Left renal pelvis (tissue), 4 donors: Measurements from ENCODE around the gene IGFN1. TPM values are rescaled to one million over a fixed set of nuclear protein-coding genes. Genes with fewer than 3 reads are reported as not detected.

Experiments used
- DNase-seq, 4 donors: peaks; one replicate each; pipeline ENCODE4 v3.0.0-alpha.2; 2013; ENCODE audit warnings: low read depth in 4 of 4, low spot score in 3 of 4
- polyA plus RNA-seq, 4 donors: library from polyadenylated mRNA; unstranded; fragments of 120-200 nt; gene quantifications; one replicate each; pipeline ENCODE4 v1.2.1, GENCODE V29; 2013; ENCODE audit not compliant: insufficient read length in 4 of 4

Gene IGFN1
- polyA plus RNA-seq, 4 donors, result 0.46 to 10.6 (median 1.2) TPM

DNA sequence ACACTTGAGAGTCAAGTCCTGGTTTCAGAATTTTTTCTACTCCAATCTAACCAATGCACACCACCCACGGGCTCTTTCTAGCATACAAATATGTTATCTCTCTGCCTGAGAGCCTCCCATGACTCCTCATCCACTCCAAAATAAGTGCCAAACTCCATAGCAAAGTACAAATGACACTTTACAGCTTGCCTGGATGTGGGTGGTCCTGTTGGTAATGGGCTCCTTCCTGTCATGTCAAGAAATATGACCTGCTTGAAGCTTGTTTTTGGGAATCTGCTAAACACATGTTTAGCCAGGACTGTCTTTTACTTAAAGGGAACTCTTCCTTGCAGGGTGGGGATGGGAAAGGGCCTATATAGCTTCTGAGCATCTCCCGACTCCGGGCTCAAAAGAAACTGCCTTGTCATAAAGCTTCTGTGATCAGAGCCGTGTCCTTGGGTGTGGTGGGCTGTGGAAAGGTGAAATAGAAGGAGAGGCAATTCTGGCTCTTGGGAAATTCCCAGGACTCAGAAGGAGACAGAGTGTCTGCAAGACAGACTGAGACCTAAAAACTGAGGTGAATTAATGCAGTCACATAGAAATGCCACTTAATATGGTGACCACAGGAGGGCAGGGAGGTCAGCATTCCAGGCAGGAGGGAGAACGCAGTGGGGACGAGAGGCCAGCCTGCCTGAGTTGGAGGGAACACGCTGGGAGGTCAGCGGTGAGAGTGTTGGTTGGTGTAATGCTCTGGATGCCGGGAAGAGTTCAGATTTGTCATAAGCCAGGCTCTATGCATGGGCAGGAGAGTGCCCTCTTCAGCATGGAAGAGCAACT lies 6.1 kb upstream of the IGFN1 start:
- DNase-seq, result peak in 1 of 4 donors; percentile 32

DNA sequence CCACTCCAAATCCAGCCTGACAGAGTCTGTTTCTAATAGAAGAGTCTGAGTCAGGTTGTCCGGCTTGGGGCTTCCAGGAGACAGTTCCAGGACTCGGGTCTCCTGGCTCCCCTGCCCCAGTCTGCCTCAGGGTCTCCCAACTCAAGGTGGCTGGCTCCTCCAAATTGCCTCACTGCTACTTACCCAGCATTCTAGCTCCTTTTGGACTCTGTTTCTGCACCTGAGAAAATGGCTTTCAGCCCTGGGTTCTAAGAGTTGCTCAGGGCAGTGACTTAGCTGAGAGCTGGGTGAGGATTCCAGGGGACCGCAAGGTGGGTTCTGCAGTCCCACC lies 5.5 kb upstream of the IGFN1 start:
- no peak for DNase-seq

DNA sequence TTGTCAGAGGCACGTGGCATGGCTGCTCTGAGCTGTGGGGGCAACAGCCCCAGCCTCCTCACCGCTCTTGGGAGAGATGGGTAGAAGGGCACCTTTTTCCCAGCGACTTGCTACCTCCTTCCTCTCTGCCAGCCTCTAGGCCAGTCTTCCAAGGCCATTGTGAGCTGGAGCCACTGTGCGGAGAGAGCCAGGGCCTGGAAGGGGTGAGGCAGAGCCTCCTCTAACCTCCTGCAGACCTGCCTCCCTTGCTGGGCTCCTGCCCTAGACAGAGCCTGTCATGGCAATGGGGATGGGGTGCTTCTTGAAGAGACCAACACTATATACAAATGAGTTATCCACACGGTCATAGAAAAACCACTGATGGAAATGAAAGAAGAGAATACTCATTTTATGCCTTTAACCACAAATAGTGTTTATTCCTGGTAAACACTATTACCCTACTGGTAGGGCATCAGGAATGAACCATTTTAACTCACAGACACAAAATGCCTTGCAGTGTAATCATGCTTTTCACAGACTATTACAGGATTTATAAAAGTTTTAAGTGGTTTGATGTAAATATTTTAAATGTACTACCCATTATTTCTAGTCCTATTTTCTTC lies 5.0 kb upstream of the IGFN1 start:
- DNase-seq, result no peak

DNA sequence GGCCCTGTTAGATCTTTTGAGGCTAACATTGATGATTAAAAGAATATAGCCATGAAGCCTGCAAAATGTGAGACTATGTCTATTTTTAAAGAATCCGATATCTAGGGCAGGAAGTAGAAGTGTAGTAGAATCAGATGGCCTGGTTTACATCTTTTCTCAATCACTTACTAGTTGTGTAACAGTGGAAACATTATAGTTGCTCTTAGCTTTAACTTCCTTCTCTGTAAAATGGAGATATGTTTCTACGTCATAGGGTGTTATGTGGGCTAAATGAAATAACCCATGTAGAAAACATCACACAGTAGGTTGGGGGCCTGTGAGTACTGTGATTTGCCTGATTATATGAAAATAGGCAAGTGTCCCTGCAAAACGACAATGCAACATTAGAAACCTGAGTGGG lies 4.4 kb upstream of the IGFN1 start:
- DNase-seq, result no peak

DNA sequence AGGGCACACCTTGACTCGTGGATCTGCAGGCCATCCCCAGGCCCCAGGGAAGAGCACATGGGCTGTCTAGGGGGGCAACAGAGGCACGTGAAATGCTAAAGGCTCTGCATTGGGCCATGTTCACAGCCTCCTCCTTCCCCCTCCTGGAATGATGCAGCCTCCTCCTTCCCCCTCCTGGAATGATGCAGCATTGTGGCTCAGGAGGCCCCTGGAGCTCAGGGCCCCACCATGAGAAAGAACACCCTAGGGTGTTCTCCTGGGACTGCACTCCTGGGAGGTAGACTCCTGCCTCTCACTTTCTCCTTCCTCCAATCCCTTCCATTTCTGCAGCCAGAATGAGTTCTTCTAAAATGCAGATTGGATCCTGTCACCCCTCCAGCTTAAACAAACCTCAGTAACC lies 1.5 kb upstream of the IGFN1 start:
- DNase-seq, result no peak

DNA sequence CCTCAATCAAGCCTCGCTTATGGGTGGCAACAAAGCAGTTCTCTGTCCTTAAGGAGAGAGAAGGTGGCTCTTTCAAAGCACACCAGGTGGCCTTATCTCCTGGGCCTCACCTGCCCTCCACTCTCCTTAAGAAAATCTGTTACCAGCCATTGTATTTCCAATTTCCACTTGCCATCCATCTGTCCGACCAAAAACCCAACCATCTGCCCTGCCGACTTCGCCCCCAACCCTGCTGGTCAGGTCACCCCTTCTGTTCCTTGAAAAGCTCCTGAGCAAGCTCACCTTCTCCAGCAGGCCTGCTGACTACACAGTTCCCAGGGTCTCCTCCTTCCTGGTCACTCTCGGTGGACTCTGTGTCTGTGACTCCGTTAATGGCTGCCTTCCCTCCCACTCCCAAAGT lies 619 bp upstream of the IGFN1 start:
- no peak for DNase-seq

DNA sequence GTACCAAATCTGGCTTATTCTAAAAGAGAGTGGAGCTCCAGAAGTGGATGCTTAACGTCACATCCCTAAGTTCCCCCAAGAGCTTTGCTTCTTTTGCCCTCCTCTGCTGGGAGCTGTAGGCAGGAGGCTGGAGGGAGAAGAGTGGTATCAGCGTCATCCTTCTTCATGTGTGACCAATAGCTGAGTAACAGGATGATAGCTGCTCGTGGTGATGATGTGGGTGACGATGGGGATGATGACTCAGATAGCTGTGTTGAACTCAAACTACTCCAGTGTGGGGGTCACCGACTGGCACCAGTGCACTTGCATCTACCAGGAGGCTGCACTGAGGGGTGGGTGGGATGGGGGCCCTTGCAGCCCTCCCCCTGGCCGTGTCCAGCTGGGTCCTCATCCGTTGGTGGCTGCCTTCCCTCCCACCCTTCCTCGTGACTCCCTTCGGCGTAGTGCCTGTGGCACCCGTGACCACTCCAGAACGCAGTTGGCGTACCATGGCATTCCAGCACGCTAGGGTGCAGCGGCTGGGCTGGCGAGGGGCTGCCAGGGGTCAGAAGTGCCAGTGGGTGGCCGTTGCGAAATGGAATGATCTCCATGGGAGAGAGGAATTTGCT lies 1.1 kb downstream of the IGFN1 start:
- no peak for DNase-seq

DNA sequence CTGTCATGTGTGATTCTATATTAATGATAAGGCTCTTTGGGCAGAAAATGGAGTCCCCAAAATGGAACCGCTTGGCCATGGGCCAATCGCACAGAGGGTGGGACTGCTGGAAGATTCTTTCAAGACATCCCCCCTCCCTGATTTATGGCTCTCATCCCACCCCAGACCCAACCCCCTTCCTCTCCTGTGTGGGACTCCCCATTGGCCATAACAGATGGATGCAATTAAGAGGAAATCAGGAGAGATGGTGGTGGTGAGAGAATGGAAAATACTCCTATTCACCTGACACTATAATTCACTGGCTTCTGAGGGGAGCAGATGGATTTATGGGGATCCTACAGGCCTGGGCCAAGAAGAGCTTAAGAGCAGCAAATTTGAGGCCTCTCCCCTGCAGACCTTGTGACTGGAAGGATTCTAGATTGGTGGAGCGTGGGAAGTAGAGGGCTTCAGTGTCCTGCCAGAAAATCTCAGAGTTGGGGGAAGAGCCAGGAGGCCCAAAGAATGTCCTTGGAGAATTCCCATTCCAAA lies 1.7 kb downstream of the IGFN1 start:
- no peak for DNase-seq

DNA sequence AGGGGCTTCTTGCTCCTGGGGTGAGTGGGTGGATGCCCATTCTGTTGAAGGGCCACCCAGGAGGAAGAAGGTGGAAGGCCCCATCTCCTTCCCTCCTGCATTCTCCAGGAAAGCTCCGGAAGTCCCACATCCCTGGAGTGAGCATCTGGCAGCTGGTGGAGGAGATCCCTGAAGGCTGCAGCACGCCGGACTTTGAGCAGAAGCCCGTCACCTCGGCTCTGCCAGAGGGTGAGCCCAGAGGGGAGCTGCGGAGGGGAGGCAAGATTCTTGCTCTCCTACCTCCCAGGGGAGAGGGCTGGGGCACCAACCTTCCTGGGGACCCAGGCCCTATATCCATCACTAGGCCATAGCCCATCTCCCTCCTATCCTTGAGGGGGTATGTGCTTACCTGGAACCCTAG lies 3.4 kb downstream of the IGFN1 start:
- no peak for DNase-seq

DNA sequence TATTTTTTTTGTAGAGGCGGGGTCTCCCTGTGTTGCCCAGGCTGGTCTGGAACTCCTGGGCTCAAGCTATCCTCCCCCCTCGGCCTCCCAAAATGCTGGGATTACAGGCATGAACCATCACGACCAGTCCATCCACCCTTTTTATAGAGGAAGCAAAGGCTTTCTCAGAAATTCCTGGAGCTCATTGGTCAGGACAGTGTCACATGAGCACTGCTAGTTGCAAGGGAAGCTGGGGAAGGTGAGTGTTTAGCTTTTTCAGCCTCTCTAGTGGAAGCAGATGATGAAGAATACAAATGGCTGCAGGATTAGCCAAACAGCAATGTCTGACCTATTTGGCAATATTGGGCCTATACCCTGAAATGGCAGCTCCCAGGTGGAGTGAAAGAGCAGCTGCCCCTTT lies 8.0 kb downstream of the IGFN1 start:
- DNase-seq, result no peak

DNA sequence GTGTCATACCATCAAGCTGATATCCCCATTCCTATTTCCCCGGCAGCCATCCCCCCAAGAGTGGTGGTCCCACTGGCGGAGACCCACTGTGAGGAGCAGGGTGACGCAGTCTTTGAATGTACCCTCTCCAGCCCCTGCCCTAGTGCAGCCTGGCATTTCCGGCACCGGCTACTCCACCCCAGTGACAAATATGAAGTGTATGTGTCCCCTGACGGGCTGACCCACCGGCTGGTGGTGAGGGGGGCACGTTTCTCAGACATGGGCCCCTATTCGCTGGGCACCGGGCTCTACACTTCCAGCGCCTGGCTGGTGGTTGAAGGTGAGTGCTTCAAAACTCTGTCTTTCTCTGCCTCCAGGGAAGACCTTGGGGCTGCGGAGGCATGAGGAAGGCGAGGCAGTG lies 14.4 kb downstream of the IGFN1 start:
- DNase-seq, result no peak

DNA sequence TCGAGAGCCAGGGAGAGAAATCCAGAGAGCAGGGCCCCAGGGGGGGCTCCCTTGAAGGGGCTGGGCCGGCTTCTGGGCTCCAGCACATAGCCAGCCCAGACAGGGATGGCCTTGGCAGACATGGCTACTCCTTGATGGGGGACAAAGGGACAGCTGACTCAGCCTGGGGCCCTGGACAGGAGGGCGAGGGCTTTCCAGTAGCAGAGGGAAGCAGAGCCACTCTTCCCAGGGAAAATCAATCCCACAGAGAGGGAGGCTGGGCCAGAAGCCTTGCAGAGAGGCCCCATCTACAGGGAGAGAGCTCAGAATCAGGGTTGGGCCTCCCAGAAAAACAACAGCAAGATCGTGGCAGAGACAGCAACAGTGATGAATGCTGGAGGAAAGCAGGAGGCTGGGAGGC lies 15.6 kb downstream of the IGFN1 start:
- no peak for DNase-seq

DNA sequence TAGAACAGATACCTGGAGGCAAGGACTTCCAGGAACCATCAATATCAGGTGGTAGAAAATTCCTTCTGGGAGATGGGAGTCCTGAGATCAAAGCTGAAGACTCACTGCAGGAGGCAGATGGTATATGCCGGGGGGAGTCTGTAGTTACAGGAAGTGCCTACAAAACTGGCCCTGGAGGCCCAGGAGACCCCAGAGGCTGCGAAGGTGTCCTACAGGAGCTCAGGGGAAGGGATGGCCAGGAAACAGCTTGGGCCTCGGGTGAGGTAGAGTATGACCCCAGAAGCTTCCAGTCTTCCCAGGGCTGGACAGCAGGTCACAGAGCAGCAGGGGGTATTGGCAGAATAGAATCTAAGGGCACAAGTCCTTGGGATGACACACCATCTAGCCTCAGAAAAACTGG lies 16.4 kb downstream of the IGFN1 start:
- DNase-seq, result no peak

DNA sequence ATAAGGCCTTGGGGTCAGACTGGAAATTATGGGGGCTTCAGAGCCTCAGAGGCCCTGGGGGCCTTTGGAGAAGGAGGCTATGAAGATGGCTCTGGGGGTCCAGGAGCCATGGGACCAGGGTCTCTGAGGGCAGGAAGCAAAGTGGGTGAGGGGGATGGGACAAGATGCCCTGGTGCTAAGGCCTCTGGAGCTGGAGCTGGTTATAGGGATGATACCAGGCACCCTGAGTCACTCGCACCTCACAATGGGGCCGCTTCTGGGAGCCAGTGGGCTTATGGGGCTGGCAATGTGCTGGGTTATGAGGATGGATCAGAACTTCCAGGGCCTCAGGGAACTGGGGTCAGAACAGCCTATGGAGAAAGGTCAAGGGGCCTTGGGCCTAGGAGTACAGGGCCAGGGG lies 17.6 kb downstream of the IGFN1 start:
- no peak for DNase-seq

DNA sequence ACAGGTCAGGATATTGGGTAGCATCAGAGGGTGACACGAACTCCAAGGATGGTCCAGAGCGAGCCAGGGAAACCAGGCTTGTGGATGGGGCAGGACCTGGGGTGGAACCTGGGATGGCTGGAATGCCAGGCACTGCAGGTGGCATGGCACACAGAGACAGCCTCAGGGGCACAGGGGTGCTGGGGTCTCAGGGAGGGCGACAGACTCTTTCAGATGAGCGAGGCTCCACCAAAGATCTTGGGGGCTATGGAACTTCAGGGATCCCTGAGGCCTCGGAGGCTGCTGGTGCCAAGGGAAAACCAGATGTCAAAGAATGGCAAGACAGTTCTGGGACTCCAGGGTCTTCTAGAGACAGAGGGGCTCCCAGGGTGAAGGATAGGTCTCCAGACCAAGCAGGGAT lies 21.4 kb downstream of the IGFN1 start:
- no peak for DNase-seq

DNA sequence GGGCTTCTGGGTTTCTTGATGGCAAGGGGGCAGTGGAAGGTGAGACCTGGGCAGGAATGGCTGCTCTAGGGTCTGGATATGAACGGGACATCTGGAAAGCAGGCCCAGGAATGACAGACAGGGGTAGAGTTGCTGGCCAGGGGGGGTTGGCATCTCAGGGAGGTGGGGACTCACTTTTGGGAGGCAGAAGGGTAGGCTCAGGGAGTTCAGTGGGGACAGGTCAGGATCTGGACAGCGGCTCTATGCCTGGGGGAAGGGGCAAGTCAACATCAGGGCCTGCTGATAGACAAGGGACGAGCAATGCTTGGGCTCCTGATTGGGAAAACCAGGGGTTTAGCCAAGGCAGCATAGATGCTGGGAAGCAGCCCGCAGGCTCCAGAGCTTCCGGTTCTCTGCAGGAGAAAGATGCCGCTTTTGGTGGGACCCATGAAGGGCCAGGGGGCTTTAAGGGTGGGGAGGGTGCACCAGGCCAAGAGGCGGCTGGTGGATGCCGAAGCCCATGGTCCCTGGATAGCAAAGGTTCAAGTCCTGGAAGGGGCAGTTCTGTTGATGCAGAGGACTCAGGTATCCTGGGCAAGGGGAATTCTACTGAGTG lies 21.9 kb downstream of the IGFN1 start:
- DNase-seq, result no peak

DNA sequence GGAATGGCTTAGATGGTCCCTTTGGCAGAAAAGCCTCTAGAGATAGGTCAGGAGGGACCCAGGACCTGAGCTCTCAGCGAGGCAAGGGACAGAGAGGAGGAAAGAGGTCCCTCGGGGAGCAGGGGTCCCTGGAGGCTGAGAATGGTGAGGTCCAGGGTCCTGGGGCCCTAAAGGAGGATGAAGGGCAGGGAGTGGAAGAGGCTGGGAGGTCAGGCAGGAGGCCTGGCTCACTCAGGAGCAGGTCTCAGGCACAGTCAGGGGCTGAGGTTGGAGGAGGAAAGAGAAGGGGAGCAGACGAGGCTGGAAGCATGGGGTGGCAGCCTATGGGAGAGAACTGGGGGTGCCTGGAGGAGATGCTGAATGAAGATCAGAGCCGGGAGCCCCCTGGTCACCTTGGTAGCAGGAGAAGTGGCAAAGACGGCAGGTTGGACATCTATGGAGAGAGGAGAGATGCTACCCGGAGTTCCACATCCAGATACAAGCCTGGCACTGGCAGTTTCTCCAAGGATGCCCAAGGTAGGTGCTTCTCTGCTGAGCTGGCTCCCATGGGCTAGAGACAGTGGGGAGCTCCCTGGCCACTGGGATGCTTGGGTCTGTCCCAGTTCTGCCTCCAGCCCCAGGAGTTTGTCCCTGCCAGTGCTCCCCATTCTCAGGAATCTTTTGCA lies 22.6 kb downstream of the IGFN1 start:
- no peak for DNase-seq

DNA sequence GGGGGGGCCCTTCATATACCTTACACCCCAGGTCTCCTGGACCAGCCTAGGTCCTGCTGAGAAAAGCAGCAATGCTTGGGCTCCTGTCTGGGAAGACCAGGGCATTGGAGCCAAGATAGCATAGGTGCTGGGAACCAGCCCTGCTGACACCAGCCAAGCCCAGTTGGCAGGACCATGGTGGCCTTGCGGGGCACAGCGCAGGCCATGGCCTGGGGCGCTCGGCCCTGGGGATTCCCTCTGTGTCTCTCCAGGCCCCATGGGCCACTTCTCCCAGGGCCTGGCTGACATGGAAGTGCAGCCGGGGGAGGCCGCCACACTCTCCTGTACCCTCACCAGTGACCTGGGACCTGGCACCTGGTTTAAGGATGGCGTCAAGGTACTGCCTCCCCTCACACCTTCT lies 23.3 kb downstream of the IGFN1 start:
- no peak for DNase-seq

DNA sequence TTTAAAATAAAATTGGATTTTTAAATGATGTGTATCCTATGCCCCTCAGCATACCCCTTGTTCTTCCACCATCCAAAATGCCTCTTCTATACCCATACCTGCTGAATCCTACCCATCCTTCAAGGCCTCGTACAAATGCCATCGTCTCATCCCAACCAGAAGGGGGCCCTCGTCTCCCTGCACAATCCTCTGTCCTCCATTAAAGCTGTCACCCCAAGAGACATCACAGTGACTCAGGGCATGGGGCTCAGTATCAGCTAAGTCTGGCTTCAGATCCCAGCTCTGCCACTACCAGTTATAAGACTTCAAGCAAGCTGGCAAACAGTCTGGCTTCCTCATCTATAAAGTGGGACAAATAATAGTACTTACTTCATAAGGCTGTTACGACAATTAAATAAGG lies 23.8 kb downstream of the IGFN1 start:
- no peak for DNase-seq

DNA sequence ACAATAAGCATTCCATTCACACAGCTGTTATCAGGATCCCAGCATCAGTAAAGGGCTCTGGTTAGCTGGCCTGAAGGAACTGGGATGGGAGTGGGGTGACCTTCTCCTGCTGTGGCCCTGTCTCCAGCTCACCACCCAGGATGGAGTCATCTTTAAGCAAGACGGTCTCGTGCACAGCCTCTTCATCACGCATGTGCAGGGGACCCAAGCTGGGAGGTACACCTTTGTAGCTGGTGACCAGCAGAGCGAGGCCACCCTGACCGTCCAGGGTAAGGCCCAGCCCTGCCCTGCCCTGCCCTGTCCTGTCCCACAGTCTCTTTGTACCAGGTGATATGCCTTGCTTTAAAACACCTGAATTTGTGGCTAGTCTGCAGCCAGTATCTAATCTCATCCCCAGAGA lies 24.3 kb downstream of the IGFN1 start:
- DNase-seq, result no peak
